HG03095 (cell line): ENCODE results near the gene HOATZ.

Experiments used
- ATAC-seq: cut with Tn5 transposase; IDR thresholded peaks from one replicate; pipeline ENCODE4 v1.9.1; 2021; ENCODE audit warnings: moderate library complexity; ENCODE audit not compliant: unreplicated experiment

The HOATZ gene

DNA sequence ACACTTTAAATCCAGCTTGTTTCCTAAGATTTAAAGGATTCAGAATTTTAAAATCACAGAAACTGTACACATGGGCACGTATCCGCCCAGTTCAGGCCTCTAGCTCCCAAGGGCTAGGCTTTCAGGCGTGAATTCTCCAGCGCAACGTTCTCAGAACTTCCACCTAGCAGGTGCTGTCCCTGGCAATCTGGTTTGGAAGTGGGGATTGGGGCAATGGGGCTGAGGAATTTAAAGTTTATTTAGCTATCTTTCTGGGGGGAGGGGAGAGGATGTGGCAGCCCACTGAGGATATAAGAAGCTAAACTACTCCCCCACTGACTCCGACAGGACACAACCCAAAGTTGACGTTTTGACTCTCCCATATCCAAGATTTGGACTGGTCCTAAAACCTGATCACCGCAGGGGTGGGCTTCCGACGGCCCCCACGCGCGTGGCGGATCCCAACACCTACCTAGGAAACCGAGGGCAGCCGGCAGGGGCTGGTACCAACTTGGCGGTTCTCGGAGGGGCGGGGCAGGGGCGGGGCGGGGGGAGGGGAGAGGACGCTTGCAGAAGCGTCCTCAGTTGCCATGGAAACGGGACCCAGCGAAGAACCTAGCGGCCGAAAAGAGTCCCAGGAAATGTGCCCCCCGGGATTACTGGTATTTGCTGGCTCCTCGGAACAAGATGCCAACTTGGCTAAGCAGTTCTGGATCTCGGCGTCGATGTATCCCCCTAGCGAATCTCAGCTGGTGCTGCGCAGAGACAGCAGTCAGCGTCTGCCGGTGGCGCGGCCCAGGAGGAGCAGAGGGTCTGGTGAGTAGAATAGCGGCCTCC is at the start of gene HOATZ:
Gene HOATZ, plus strand, starts transcription at position 563 of the 816 bp plus-strand sequence. Its CDS starts 7 bp downstream, at position 570.
- no peak for ATAC-seq

DNA sequence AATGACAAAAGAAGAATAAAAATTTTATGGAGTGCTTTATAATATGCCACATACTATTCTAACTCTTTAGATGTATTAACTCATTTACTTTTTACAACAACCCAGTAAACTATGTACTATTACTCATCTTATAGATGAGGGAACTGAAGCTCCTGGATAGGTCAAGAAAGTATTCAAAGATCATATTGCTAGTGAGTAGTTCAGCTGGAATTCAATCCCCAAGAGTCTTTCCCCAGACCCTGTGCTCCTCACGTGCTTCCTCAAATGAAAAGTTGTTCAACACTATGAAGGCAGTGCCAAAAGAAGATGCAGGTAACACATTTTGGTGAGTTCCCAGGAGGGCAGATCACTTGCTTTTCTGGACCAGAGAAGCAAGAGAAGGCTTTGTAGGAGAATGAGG is 49.2 kb upstream of the HOATZ start:
- no peak for ATAC-seq

DNA sequence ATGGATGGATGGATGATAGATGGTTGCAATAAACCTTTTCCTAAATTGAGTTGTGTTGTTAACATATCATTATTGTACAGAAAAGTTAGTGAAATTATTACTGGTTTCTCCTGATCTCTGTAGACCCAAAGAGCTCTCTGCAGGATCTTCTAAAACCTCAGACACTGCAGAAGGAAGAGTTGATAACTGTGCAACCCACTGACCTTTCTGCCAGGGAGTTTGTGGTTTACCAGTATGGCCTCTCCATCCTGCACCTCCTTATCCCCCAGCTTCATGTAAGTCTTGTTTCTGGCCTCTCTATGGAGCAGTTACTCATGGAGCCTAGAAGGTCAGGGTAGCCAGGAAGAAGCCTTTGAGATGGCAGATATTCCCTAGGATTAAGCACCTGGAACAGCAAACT is 48.0 kb upstream of the HOATZ start:
- no peak for ATAC-seq

DNA sequence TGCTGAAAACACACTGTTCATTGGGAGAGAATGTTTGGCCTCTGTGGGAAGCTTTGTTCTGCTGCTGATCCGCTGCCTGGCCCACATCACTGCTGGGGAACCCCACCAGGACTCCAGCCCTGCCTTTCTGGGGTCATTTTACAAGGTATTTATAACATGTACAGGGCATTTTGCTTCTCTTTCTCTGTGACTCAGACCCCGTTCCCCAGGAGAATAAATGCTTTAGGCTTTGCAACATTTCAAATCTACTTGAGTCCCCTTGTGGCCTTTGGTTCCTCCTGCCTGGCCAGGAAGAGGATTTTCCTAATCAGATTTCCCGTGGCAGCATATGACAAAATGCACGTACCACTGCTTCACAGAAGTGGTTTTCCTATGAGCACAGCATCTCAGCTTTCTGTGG is 45.4 kb upstream of the HOATZ start:
- ATAC-seq, result no peak

DNA sequence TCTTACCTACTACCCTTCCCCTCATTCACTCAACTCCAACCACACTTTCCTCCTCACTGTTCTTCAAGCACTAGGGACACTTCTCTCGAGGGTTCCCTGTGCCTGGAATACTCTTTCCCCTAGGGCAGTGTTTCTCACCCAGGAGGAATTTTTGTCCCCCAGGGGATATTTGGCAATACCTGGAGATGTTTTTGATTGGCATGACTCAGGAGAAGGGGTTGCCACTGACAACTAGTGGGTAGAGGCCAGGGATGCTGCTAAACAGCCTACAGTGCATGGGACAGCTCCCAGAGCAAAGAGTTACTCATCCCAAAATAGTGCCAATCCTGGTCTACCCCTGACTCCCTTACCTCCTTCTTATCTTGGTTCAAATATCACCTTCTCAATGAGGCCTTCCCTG is 42.4 kb upstream of the HOATZ start:
- no peak for ATAC-seq

DNA sequence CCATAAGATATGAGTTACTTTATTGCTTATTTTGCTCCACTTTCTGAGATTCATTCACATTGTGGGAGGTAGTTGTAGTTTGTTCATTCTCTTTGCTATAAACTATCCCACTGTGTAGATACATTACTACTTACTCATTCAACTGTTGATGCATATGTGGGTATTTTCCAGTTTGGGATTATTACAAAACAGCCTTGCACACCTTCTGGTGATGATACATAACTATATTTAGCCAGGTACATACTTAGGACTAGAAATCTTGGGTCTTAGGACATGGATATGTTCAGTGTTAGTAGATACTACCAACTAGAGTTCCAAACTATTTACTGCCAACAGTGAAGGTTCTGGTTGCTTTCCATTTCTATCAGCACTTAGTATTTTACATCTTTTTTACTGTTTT is 40.1 kb upstream of the HOATZ start:
- ATAC-seq, result no peak

DNA sequence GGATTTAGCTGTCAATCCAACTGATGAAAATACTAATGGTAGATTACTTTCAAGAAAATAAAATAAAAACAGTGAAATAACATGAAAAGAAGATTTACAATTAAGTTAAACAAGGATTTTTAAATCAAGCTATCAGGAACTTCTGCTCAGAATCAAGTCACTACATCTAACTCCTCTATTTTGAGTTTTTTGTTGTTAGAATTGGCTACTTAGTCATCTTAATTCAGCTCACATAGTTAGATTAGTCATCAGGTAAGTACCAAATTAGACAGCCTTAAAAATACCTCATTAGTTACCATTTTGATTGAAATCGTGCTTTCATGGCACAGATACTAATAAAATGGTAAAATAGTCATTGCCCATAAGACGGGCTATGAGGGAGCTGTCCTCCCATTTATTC is 38.2 kb upstream of the HOATZ start:
- ATAC-seq, result no peak

DNA sequence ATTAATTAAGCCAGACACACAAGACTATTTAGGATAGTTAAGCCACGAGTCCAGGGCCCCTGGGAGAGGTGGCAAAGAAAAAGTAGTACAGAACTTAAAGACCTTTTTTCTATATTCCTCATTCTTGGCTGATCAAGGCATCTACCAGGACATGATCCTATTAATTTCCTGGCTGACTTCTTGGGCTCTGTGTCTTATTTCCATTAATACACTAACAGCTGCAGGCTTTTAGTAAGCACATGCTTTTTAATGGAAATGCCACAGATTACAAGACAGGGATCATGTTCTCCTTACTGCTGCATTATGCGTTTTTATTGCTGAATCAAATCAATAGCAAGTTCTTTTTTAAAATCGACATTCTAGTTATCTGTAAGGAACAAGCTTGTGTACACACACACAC is 37.6 kb upstream of the HOATZ start:
- no peak for ATAC-seq

DNA sequence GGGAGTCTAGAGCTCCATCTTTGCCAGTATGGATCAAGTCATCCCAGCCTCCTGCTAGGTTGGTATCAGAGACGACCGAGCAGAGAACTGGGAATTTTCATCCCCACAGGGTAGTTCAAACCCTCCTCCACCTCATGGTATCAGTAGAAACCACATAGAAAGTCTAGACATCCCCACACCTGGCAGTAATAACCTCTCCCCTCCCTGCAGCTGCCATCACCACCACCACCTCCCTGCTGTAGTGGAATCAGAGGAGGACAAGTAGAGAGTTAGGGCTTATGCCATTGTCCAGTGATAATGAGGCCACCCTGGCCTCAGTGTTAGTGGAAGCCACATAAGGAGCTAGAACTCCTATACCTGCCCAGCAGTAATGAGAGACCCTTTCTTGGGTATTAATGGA is 36.7 kb upstream of the HOATZ start:
- no peak for ATAC-seq

DNA sequence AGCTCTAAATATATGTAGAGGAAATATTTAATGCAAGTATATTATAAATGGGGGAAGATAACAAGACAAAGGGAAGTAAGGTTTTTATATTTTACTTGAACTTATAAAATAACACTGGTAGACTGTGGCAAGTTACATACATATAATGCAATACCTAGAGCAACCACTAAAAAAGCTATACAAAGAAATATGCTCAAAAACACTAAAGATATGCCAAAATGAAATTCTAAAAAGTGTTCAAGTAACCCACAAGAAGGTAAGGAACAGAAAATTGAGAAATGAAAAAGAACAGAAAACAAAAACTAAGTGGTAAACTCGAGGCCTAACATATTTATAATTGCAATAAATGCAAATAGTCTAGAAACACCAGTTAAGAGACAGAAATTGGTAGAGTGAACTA is 34.9 kb upstream of the HOATZ start:
- ATAC-seq, result no peak

DNA sequence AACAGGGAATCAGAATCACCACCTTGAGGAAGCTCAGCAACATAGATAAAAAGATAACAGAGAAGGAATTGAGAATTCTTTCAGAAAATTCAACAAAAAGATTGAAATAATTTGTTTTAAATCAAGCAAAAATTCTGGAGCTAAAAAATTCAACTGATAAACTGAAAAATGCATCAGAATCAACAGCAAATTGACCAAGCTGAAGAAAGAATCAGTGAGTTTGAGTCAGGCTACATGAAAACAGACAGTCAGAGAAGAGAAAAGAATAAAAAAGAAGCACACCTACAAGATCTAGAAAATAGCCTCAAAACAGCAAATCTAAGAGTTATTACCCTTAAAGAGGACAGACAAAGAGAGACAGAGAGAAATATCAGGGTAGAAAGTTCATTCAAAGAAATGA is 31.1 kb upstream of the HOATZ start:
- no peak for ATAC-seq

DNA sequence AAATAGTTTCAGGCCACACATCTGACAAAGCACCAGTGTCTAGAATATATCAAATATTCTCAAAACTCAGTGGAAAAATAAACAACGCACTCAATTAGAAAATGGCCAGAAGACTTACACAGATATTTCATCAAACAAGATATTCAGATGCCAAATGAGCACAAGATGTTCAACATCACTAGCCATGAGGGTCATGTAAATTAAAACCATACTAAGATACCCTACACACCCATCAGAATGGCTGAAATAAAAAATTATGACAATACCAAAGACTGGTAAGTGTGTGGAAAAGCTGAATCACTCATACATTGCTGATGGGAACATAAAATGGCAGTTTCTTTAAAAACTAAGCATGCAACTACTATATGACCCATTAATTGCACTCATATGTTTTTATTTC is 24.1 kb upstream of the HOATZ start:
- no peak for ATAC-seq

DNA sequence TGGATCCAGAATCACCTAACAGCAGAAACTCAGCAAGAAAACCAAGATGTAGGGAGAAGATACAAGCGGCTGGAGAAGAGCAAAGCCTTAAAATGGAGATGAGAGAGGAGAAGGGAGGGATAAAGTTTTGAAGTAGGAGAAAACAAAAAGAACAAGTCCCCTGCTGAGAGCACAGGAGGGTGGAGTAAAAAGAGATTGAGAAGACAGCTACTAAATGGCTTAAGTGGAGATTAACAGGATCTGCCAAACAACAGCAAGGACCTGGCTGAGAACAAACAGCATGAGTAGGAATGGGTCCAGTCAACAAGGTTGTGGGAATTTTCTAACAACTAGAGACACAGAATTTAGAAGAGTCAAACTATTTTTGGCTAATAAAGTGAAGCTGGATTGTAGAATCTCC is 20.5 kb upstream of the HOATZ start:
- no peak for ATAC-seq

DNA sequence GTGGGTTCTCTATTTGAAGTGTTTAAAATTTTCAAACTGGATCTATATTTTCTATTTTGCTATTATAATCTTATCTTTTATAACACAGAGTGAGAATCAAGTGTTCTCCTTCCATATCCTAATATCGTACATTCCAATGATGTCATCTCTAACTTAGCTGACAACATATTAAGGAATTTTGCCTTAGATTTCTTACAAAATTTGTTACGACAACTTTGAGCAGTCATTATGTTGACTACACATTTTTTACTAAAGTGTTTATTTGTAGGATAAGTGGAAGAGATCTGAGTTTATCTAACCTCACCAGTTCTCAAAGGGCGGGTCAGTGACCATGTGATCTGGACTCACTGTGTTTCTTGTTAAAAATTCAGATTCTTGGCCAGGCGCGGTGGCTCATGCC is 15.1 kb upstream of the HOATZ start:
- ATAC-seq, result no peak

DNA sequence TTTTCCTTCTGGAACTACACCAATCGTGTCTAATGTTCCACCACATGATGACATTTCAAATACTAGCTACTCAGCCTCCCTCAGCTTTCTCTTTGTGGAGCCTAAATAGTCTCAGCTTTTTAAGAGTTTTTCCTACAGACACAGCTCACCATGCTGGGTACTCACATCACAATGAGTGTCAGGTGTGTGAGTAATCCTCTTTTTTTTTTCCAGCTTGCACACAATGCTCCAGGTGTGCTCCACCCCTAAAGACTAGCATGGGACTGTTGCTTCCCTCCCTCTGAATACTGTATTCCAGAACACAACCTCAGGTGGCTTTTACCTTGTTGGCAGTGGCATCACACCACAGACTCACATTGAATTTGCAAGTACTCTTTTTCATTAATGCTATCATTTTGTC is 14.1 kb upstream of the HOATZ start:
- no peak for ATAC-seq

DNA sequence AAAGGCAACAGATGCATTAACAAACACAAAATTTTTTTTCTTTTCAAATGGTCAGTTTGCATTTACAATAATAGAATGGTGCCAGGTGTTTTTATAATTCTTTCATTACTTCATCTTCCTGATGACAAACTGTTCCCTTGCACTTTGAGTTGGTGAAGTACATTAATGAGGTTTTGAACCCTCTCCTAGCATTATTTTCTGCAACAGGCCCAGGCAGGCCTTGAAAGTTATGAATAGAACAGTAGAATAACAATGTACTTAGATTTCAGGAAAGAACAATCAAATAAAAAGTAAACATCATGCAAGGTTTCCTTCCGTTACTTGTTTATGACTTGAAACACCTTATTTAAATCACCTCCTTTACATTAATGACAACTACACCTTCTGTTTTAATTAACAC is 12.0 kb upstream of the HOATZ start:
- ATAC-seq, result no peak

DNA sequence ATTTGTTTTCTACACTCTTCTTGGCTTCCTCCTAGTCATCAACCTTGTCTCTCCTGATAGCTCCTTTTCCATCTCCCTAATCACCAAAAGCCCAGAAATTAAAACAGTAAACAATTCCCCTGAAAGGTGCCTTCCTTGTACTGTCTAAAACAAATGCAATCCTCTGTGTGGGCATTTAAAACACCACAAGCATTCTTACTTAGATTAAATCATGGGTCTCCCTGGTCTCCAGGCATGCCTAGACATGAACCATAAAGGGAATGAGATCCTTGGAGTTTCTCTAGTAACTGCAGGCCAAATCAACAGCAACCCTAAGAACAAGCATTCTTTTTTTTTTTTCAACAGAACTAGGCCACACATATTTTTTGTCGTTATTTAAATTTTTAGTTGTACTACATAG is 4.3 kb upstream of the HOATZ start:
- no peak for ATAC-seq

DNA sequence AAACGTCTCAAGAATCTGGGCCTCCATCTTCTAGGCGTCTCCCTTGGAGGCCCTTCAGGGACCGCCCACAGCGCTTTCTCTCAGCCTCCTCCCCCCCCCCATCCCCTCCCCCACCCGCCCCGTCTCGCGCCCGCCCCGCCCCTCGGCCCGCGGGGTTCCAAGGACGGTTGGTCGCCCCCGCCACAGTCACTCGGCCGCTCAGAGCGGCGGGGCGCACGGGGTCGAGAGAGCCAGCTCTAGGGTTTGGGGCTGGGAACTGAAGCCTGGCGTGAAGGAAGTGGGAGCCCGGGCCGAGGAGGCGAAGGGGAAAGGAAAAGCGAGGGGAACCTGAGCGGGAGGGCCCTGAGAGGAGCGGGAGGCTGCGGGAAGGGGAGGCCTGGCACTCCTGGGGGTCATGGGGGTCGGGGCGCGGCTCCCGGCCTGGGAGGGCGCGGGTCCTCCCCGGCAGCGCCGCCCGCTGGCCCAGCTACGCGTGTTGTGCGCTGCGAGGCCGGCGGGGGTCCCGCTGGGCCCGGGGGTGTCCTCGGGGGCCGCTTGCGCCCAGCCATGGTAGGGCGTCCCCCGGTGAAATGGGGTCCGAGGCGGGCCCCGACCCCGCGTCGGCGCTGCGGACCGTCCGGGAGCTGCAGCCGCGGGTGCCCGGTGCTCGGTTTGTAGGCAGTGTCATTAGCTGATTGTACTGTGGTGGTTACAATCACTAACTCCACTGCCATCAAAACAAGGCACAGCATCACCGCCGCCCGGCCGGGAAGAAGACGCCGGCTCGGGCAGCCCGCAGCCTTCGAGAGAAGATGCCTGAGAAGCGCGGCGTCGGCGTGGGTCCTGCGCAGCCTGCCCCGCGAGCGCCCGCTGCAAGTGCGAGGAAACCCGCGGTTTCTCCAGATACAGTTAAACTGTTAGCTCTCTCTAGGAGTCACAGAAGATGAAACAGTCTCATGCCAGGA is 2.0 kb upstream of the HOATZ start, which contains the start of gene BTG4:
Gene BTG4, minus strand, starts transcription at position 91 of the 944 bp plus-strand sequence. CDS start 13,610 bp downstream, outside the sequence.
- ATAC-seq, result no peak

DNA sequence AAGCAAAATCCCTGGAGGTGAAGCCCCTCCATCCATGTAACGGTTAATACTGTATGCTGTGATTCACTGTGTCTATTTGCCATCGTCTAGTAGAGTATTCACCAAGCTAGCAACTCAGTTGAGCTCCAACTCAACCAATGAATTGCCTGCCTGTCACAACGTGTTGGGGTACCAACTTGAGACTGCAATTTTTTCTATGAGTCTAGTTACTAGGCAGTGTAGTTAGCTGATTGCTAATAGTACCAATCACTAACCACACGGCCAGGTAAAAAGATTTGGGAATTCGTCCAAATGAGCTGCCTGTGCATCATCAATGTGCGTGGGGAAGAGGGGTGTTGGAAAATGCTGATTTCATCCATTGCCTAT is 1.4 kb upstream of the HOATZ start:
- ATAC-seq, result no peak

DNA sequence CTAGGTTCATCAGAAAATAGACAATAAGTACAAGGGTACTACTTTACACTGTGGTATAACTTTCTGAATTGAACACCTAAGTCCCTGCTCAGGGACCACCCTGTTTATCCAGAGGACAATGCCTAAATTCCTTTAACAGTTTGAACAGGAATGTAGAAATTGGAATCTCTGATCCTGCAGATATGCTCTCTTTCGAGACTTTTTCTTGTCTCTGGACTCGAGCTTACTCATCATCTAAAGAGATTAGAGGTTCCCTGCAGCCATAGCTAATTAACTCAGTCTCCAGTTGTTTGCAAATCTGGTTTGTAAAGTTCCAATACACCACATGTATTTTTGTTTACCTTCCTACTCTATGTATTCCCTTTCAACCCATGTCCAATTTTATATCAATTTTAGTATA is 1.0 kb downstream of the HOATZ start:
- no peak for ATAC-seq

DNA sequence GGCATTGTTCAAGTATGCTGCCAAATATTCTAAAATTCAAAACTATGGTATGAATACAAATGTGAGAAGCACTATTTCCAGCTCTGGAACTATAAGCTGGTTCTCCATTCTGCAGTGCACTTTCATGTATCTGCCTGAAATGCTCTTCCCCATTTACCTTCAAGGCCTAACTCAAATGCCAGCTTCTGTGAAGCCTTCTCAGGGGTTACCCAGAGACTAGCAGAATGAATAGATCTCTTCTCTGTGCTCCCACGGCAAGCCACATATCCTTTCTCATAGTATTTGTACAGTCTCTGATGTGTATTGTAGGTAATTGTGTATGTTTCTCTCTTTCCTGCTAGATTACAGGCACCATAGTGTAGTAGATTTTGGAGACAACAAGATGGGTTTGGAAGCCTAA is 4.1 kb downstream of the HOATZ start:
- no peak for ATAC-seq

DNA sequence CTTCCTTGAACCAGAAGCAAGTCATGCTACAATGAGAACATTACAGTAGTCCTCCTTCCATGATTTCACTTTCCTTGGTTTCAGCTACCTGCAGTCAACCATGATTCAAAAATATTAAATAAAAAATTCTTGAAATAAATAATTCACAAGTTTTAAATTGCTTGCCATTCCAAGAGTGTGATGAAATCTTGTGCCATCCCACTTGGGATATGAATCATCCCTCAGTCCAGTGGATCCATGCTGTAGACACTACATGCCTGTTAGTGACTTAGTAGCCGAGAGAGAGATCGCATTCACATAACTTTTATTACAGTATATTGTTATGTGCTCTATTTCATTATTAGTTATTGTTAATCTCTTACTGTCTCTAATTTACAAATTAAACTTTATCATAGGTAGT is 6.0 kb downstream of the HOATZ start:
- no peak for ATAC-seq
